WI38 (cell line): ENCODE data around the gene PDE10A.

Source experiments
- H3K4me3 ChIP-seq: 2 replicates; pipeline ENCODE4 v1.5.1; 2011; ENCODE audit warnings: low read depth, mild to moderate bottlenecking, control low read depth, low read length
- TF ChIP-seq, protein P1 (sequence below): IDR thresholded peaks from 2 replicates; pipeline ENCODE4 v1.5.1; 2012; ENCODE audit warnings: low read depth, mild to moderate bottlenecking, control low read depth, low read length

PDE10A gene

GRCh38 chr6:165665384-165665672 lies 2.3 kb upstream of the PDE10A start:
- TF ChIP-seq, protein P1, sequence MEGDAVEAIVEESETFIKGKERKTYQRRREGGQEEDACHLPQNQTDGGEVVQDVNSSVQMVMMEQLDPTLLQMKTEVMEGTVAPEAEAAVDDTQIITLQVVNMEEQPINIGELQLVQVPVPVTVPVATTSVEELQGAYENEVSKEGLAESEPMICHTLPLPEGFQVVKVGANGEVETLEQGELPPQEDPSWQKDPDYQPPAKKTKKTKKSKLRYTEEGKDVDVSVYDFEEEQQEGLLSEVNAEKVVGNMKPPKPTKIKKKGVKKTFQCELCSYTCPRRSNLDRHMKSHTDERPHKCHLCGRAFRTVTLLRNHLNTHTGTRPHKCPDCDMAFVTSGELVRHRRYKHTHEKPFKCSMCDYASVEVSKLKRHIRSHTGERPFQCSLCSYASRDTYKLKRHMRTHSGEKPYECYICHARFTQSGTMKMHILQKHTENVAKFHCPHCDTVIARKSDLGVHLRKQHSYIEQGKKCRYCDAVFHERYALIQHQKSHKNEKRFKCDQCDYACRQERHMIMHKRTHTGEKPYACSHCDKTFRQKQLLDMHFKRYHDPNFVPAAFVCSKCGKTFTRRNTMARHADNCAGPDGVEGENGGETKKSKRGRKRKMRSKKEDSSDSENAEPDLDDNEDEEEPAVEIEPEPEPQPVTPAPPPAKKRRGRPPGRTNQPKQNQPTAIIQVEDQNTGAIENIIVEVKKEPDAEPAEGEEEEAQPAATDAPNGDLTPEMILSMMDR = no peak
- no peak overlapping the region for H3K4me3 ChIP-seq

DNA sequence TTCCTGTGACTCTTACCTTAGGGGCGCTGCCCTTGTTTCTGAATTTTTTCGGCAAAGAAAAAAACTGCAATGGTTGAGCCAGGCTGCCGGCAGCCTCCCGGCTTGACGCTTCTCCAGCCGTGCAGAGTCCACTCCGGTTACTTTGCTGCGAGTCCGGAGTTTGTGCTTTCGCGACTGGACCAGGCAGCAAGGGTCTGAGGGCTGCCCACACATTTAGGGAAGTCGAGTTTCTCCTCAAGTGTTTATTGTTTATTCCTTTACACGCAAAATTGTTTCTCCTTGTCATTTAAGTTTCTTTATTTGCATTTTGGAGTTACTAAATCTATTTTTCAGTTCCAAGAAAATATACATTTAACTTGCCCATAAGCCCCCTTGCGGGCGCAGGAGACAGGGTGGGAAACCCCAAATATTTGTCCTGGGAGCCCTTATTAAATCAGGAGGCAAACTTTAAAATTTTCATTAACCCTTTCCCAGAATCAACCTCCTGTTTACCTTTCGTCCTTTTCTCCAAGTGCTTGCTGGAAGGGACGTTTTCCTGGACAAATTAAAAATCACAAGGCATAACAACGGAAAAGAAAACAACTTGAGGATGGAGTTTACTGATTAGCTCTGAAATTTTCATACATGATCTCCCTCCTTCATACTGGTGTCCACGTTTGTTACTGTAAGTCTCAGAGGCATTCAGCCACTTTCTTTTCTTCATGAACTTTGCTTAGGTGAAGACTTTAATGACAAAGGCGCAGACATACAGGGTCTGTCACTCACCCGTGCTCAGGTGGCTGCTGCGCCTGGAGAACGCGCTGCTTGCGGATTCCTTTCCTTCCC lies 1.7 kb upstream of the PDE10A start:
- H3K4me3 ChIP-seq = peak overlapping the region; percentile 34; the same call in 1 of the 2 replicates
- TF ChIP-seq, protein P1 = no peak

DNA sequence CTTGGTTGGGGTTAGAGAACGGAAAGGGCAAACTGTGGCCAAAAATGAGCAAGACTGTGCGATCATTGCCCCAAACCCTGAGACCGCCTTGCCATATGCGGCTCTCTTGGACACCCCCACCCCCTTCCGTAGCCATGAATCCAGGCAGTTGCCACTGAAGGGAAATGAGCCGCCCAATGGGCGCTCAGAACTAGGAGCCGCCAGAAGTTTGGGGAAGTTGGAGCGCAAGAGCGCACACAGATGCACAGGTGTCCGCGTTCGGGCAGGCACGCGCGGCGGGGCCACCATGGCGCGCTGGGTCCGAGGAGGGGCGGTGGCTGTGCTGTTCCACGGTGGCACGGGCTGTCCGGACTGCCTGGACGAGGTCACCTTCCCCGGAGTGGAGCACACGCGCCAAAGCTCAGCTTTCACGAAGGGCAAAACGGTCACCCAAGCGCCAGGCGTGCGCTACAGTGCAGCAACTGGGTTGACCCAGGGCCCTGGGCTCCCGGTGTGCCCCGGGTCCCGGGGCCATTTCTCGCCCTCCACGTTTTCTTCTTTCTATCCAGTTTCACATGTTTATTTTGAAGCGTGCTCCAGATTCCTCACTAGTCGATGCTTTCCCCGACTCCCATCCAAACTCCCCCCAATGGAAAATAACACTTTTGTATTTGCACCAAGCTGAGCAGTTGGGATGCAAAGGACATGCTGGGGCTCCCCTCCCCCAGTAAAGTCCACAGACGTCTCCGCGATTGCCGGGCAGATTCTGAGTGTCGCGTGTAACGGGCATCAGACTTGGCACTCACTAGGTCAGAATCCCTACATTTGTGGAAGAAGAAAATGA lies 906 bp upstream of the PDE10A start:
- peak overlapping the region; percentile 34 for H3K4me3 ChIP-seq
- TF ChIP-seq, protein P1 = no peak

- H3K4me3 ChIP-seq = peak overlapping the region; percentile 34
- TF ChIP-seq, protein P1 = no peak
These were observed 315 bp upstream of the PDE10A start for GRCh38 chr6:165663377-165663735.

GRCh38 chr6:165662041-165662748 lies 846 bp downstream of the PDE10A start:
- H3K4me3 ChIP-seq = peak overlapping the region; percentile 49
- TF ChIP-seq, protein P1 = no peak

GRCh38 chr6:165661664-165662025 lies 1.4 kb downstream of the PDE10A start:
- H3K4me3 ChIP-seq = peak overlapping the region; percentile 49
- TF ChIP-seq, protein P1 = no peak
